Body of pancreas (tissue), 4 donors: Measurements from ENCODE around the gene SOAT2. TPM values are rescaled to one million over a fixed set of nuclear protein-coding genes. Genes with fewer than 3 reads are reported as not detected.
"Not testable (repeated sequence)": the region's sequence is repeated elsewhere in the genome, so short reads cannot be mapped to it uniquely, and the experiment has no call there.

Source experiments
- ATAC-seq: fragments of 150-250 bp; one replicate; pipeline ENCODE4 v1.9.1; 2016
- DNase-seq, 4 donors: peaks; one replicate each; pipeline ENCODE4 v3.0.0-alpha.2; 2019
- H3K27ac ChIP-seq, 4 donors: fragments of 200-600 bp; sonication (generic); 1 replicate in 3 of 4; 2 replicates in 1 of 4; pipeline versions ENCODE4 v1.5.1 to v1.6.1; 2016 to 2019; ENCODE audit warnings: mild to moderate bottlenecking in 1 of 4, mixed read lengths in 1 of 4, moderate library complexity in 1 of 4
- H3K27me3 ChIP-seq, 2 donors: fragments of 200-600 bp; sonication (generic); one replicate each; pipeline ENCODE4 v1.6.0; 2016; ENCODE audit warnings: mild to moderate bottlenecking in 1 of 2
- H3K36me3 ChIP-seq, 2 donors: fragments of 200-600 bp; sonication (generic); replicated peaks in 1 of 2; 2 replicates each; pipeline ENCODE4 v1.5.1; 2016; ENCODE audit warnings: low read depth in 2 of 2; ENCODE audit not compliant: insufficient read depth in 1 of 2
- H3K4me1 ChIP-seq: fragments of 200-600 bp; sonication (generic); one replicate; pipeline ENCODE4 v1.6.0; 2016
- H3K4me3 ChIP-seq, 2 donors: fragments of 200-600 bp; sonication (generic); 1 replicate in 1 of 2; 2 replicates in 1 of 2; pipeline ENCODE4 v1.5.1; 2016 to 2019
- H3K9me3 ChIP-seq, 3 donors: fragments of 200-600 bp; sonication (generic); 1 replicate in 2 of 3; 2 replicates in 1 of 3; pipeline ENCODE4 v1.5.1; 2016
- POLR2A ChIP-seq, 3 donors: fragments of 450-650 bp; IDR thresholded peaks; one replicate each; pipeline ENCODE4 v1.6.1; 2016; ENCODE audit warnings: antibody characterized with exemption in 3 of 3, mild to moderate bottlenecking in 2 of 3
- WGBS, 2 donors: methylation state at CpG; one replicate each; pipeline ENCODE4 v1.1.5; 2017; 5-methylcytosine and 5-hydroxymethylcytosine counted together
- intact Hi-C: fragments of 100-400 bp; cut with DNase I; formaldehyde crosslinking; loops from one replicate; pipeline ENCODE4 v1.15.1; 2023
- total RNA-seq, 2 donors: library from RNA; depleted of rRNA; stranded (reverse); fragments of >200 nt; gene quantifications; one replicate each; pipeline ENCODE4 v1.1.0, GENCODE V29; 2016
- TF ChIP-seq, protein P1 (sequence below), 7 experiments: fragments of 450-650 bp in 4 of 7; fragments of 200-600 bp in 3 of 7; sonication (generic) in 3 of 7; IDR thresholded peaks; one replicate each; pipeline ENCODE4 v1.5.1; 2016 to 2019; ENCODE audit warnings: antibody characterized with exemption in 7 of 7

SOAT2 gene
- total RNA-seq, 2 donors from 2014 or later = not detected

GRCh38 chr12:53105256-53105655, 2.0 kb downstream of the SOAT2 start:
- H3K27me3 ChIP-seq = no peaks in the 10 kb centered on the region
- DNase-seq (no peak), ATAC-seq (no peak)
- no peak overlapping the region for H3K4me3 ChIP-seq
- no peaks in the 10 kb centered on the region for H3K9me3 ChIP-seq
- no peak overlapping the region for H3K27ac ChIP-seq
- TF ChIP-seq, protein P1, sequence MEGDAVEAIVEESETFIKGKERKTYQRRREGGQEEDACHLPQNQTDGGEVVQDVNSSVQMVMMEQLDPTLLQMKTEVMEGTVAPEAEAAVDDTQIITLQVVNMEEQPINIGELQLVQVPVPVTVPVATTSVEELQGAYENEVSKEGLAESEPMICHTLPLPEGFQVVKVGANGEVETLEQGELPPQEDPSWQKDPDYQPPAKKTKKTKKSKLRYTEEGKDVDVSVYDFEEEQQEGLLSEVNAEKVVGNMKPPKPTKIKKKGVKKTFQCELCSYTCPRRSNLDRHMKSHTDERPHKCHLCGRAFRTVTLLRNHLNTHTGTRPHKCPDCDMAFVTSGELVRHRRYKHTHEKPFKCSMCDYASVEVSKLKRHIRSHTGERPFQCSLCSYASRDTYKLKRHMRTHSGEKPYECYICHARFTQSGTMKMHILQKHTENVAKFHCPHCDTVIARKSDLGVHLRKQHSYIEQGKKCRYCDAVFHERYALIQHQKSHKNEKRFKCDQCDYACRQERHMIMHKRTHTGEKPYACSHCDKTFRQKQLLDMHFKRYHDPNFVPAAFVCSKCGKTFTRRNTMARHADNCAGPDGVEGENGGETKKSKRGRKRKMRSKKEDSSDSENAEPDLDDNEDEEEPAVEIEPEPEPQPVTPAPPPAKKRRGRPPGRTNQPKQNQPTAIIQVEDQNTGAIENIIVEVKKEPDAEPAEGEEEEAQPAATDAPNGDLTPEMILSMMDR (IDR thresholded peaks at IDR 0.05) = no peak
- no peak for TF ChIP-seq POLR2A (IDR thresholded peaks at IDR 0.05)
- intact Hi-C loops = no loop called here
- 86 to 90% methylated on average over 8 of the region's 8 CpGs for WGBS, 2 donors
- no peaks in the 10 kb centered on the region for H3K36me3 ChIP-seq
- H3K4me1 ChIP-seq = peaks cover 20% of the 10 kb centered on the region

- TF ChIP-seq POLR2A (IDR thresholded peaks at IDR 0.05) = no peak
- TF ChIP-seq, protein P1 (IDR thresholded peaks at IDR 0.05) = no peak
- Histone ChIP-seq H3K27me3 (no peaks in the 10 kb centered on the region), H3K36me3 (no peaks in the 10 kb centered on the region), H3K4me3 (no peak overlapping the region), H3K27ac (no peak overlapping the region), H3K9me3 (no peaks in the 10 kb centered on the region), H3K4me1 (peaks cover 20% of the 10 kb centered on the region)
- intact Hi-C loops = no loop called here
- ATAC-seq (no peak), DNase-seq (no peak)
- 88% methylated on average over 7 of the region's 7 CpGs for WGBS, 2 donors
Observed at GRCh38 chr12:53105712-53106439, 2.6 kb downstream of the SOAT2 start.

GRCh38 chr12:53107122-53107521, 3.8 kb downstream of the SOAT2 start:
- H3K4me1 ChIP-seq = peaks cover 16% of the 10 kb centered on the region
- DNase-seq = no peak
- H3K27ac ChIP-seq = no peak overlapping the region
- no peaks in the 10 kb centered on the region for H3K27me3 ChIP-seq
- 63% methylated on average over 7 of the region's 7 CpGs for WGBS, 2 donors
- intact Hi-C loops = no loop called here
- no peak for TF ChIP-seq POLR2A (IDR thresholded peaks at IDR 0.05)
- TF ChIP-seq, protein P1 (IDR thresholded peaks at IDR 0.05) = no peak
- no peaks in the 10 kb centered on the region for H3K9me3 ChIP-seq
- no peak overlapping the region for H3K4me3 ChIP-seq
- H3K36me3 ChIP-seq = no peaks in the 10 kb centered on the region
- ATAC-seq = no peak

DNA sequence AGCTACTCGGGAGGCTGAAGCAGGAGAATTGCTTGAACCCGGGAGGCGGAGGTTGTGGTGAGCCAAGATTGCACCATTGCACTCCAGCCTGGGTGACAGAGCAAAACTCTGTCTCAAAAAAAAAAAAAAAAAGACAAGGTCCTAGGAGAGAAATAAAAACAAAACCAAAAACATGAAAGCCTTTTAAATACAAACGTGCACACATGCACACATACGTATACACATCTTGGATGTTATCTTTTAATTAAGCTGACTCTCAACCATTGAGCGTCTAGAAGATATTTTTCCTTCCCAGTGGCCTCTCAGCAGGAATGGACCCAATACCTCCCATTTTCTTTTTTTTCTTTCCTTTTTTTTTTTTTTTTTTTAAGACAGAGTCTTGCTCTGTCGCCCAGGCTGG, 9.1 kb downstream of the SOAT2 start:
- H3K9me3 ChIP-seq, DNase-seq, H3K36me3 ChIP-seq, H3K27ac ChIP-seq, intact Hi-C loops, H3K4me3 ChIP-seq, H3K27me3 ChIP-seq, ATAC-seq, H3K4me1 ChIP-seq: not testable (repeated sequence)
- WGBS, 2 donors = 84 to 91% methylated on average over 7 of the region's 7 CpGs

- no peaks in the 10 kb centered on the region for H3K4me1 ChIP-seq
- H3K9me3 ChIP-seq = no peaks in the 10 kb centered on the region
- H3K4me3 ChIP-seq = no peak overlapping the region
- H3K27me3 ChIP-seq = no peaks in the 10 kb centered on the region
- WGBS, 2 donors = 84 to 88% methylated on average over 12 of the region's 12 CpGs
- ATAC-seq (no peak), DNase-seq (no peak)
- intact Hi-C loops = no loop called here
- H3K36me3 ChIP-seq = no peaks in the 10 kb centered on the region
- no peak overlapping the region for H3K27ac ChIP-seq
- TF ChIP-seq POLR2A (IDR thresholded peaks at IDR 0.05) = no peak
- TF ChIP-seq, protein P1 (IDR thresholded peaks at IDR 0.05) = no peak
Observed at GRCh38 chr12:53113136-53113705, 9.9 kb downstream of the SOAT2 start.
